Measurements from ENCODE around the gene RFPL1.
"Not testable (repeated sequence)": the region's sequence is repeated elsewhere in the genome, so short reads cannot be mapped to it uniquely, and the experiment has no call there.

RFPL1 gene

GRCh38 chr22:29408940-29409339 is 29.4 kb upstream of the RFPL1 start:
- Histone ChIP-seq H3K27me3 (ENCODE audit: control insufficient read depth, insufficient read depth, low read length) (no peaks in the 10 kb centered on the region), H3K79me2 (no peaks in the 10 kb centered on the region), H3K4me2 (ENCODE audit: low read length) (peak overlapping the region; percentile 2), H3K27ac (no peak overlapping the region), H2AFZ (peak overlapping the region; percentile 33), H3K9me3 (ENCODE audit: control insufficient read depth, low read length) (no peaks in the 10 kb centered on the region), H3K4me1 (no peaks in the 10 kb centered on the region), H3K4me3 (ENCODE audit: low read depth, low read length) (no peak overlapping the region), H3K36me3 (ENCODE audit: control insufficient read depth, insufficient read depth, low read length) (no peaks in the 10 kb centered on the region), H3K9ac (no peak overlapping the region)
- no peak for TF ChIP-seq CTCF (IDR thresholded peaks at IDR 0.05)

DNA sequence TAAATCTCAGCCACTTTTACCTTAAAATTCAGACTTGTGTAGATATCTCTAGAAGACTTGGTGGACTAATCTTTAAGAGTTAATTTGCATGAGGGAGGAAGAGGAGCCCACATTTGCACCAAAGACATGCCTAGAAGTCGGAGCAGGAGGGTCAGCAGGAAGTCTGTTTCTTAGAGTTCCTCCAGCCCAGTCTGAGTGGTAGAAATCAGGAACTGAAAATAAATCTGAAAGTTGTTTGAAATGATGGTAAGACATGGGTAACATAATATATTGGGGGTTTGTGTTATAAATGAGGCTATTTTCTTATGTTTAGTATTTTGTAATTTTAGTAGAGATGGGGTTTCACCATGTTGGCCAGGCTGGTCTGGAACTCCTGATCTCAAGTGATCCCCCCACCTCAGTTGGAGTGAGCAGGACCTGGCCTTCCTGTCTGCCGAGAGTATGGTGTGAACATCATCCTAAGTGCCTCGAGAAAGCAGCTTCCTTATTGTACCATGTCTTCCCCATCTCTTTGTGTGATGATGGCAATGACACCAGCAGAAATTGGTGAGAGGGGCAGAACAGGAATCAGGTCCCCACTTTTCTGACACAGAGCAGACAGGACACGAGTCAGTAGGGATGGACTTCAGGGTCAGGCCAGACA is 26.7 kb upstream of the RFPL1 start:
- H3K4me3 ChIP-seq (ENCODE audit: low read depth, low read length); H3K4me1 ChIP-seq; H2AFZ ChIP-seq; H3K9ac ChIP-seq; H3K27me3 ChIP-seq (ENCODE audit: control insufficient read depth, insufficient read depth, low read length); H3K79me2 ChIP-seq; H3K9me3 ChIP-seq (ENCODE audit: control insufficient read depth, low read length); H3K36me3 ChIP-seq (ENCODE audit: control insufficient read depth, insufficient read depth, low read length); H3K4me2 ChIP-seq (ENCODE audit: low read length); H3K27ac ChIP-seq: not testable (repeated sequence)

- H3K9me3 ChIP-seq (ENCODE audit: control insufficient read depth, low read length); H2AFZ ChIP-seq; H3K36me3 ChIP-seq (ENCODE audit: control insufficient read depth, insufficient read depth, low read length); H3K4me2 ChIP-seq (ENCODE audit: low read length); H3K4me1 ChIP-seq; H3K27ac ChIP-seq; H3K79me2 ChIP-seq; H3K4me3 ChIP-seq (ENCODE audit: low read depth, low read length); H3K27me3 ChIP-seq (ENCODE audit: control insufficient read depth, insufficient read depth, low read length); H3K9ac ChIP-seq: not testable (repeated sequence)
- TF ChIP-seq CTCF (IDR thresholded peaks at IDR 0.05), result peak; percentile 12
Observed at GRCh38 chr22:29412772-29413171, 25.6 kb upstream of the RFPL1 start.

DNA sequence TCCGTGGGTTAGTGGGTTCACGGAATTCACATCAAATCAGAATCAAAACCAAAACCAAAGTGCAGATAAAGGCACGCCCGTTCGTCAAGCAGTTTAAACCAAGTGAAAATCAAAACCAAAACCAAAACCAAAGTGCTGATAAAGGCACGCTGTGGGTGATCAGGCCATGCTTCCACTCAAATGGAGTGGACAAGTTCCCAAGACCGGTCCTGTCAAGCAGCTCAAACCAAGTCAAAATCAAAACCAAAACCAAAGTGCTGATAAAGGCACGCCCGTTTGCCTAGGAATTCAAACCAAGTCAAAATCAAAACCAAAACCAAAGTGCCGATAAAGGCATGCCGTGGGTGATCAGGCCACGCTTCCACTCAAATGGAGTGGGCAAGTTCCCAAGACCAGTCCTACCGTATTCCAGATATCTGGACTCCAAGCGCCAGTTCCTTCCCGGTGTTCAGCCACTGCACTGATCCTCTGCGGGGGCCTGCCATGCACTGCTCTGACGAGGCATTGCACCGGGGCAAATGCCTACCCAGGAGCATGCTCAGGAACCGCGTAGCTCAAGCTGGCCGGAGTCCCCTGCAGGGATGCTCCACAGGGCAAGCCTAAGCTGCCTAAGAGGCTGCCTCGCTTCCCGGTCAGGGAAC is 23.3 kb upstream of the RFPL1 start:
- peak overlapping the region; percentile 68 for H2AFZ ChIP-seq
- not testable (repeated sequence) for H3K36me3 ChIP-seq (ENCODE audit: control insufficient read depth, insufficient read depth, low read length); H3K27me3 ChIP-seq (ENCODE audit: control insufficient read depth, insufficient read depth, low read length); H3K79me2 ChIP-seq; H3K9me3 ChIP-seq (ENCODE audit: control insufficient read depth, low read length); H3K4me1 ChIP-seq; H3K9ac ChIP-seq
- peak overlapping the region; percentile 66 for H3K4me2 ChIP-seq (ENCODE audit: low read length)
- peak overlapping the region; percentile 56 for H3K4me3 ChIP-seq (ENCODE audit: low read depth, low read length)
- peak overlapping the region; percentile 42 for H3K27ac ChIP-seq

- H3K9me3 ChIP-seq (ENCODE audit: control insufficient read depth, low read length); H3K27ac ChIP-seq; H3K4me1 ChIP-seq; H3K36me3 ChIP-seq (ENCODE audit: control insufficient read depth, insufficient read depth, low read length); H3K79me2 ChIP-seq; H3K27me3 ChIP-seq (ENCODE audit: control insufficient read depth, insufficient read depth, low read length); H2AFZ ChIP-seq; H3K4me2 ChIP-seq (ENCODE audit: low read length); H3K4me3 ChIP-seq (ENCODE audit: low read depth, low read length); H3K9ac ChIP-seq: not testable (repeated sequence)
Observed at GRCh38 chr22:29418704-29419103, 19.7 kb upstream of the RFPL1 start.

GRCh38 chr22:29426476-29426875 is 11.9 kb upstream of the RFPL1 start:
- H3K9ac ChIP-seq, result no peak overlapping the region
- H3K4me1 ChIP-seq, result no peaks in the 10 kb centered on the region
- TF ChIP-seq CTCF (IDR thresholded peaks at IDR 0.05), result no peak
- no peak overlapping the region for H3K27ac ChIP-seq
- H3K79me2 ChIP-seq, result no peaks in the 10 kb centered on the region
- H2AFZ ChIP-seq, result no peak overlapping the region
- H3K27me3 ChIP-seq (ENCODE audit: control insufficient read depth, insufficient read depth, low read length), result no peaks in the 10 kb centered on the region
- H3K9me3 ChIP-seq (ENCODE audit: control insufficient read depth, low read length), result no peaks in the 10 kb centered on the region
- no peak overlapping the region for H3K4me3 ChIP-seq (ENCODE audit: low read depth, low read length)
- no peak overlapping the region for H3K4me2 ChIP-seq (ENCODE audit: low read length)
- H3K36me3 ChIP-seq (ENCODE audit: control insufficient read depth, insufficient read depth, low read length), result no peaks in the 10 kb centered on the region
